ENCODE measurements around the gene DDX3X. TPM values are rescaled to one million over a fixed set of nuclear protein-coding genes. Genes with fewer than 3 reads are reported as not detected.

The DDX3X gene
- total RNA-seq (2022; extraction: Qiagen RNA extraction), result 172 to 247 TPM (median 228 TPM) in 5 replicates

GRCh38 chrX:41333744-41334362 lies at the start of gene DDX3X:
TSS of gene DDX3X (plus strand) at chrX:41334162. CDS start at chrX:41334253, 91 bp downstream.

Other genes starting within 250 kb of the DDX3X start
- gene USP9X, start 248.7 kb upstream of the DDX3X start, total RNA-seq (2022; extraction: Qiagen RNA extraction), result 25.5 to 41.6 TPM (median 35.4 TPM) in 5 replicates
- not detected in 5 replicates for gene NYX, start 113.2 kb downstream of the DDX3X start, total RNA-seq (2022; extraction: Qiagen RNA extraction)

Measured in A549 treated with dexamethasone at 1 μM for 4 hours (cell line).